ENCODE results near the gene ENTHD1.
A peak's percentile ranks its signal among the peaks of the same experiment; 100 is the strongest.
"Not testable (repeated sequence)": the region's sequence is repeated elsewhere in the genome, so short reads cannot be mapped to it uniquely, and the experiment has no call there.

Gene ENTHD1

GRCh38 chr22:39738746-39739145 lies 154.8 kb downstream of the ENTHD1 start:
- Mint-ChIP-seq H3K27ac (no peak overlapping the region), H3K4me1 (ENCODE audit: low read depth) (no peaks in the 10 kb centered on the region), H3K9me3 (no peaks in the 10 kb centered on the region), H3K36me3 (ENCODE audit: low read depth) (no peaks in the 10 kb centered on the region), H3K27me3 (no peaks in the 10 kb centered on the region), H3K4me3 (no peak overlapping the region)
- no peak for DNase-seq

GRCh38 chr22:39735776-39736175 lies 157.8 kb downstream of the ENTHD1 start:
- no peaks in the 10 kb centered on the region for H3K9me3 Mint-ChIP-seq
- DNase-seq: no peak
- no peak overlapping the region for H3K27ac Mint-ChIP-seq
- H3K4me3 Mint-ChIP-seq: no peak overlapping the region
- no peaks in the 10 kb centered on the region for H3K27me3 Mint-ChIP-seq
- no peaks in the 10 kb centered on the region for H3K36me3 Mint-ChIP-seq (ENCODE audit: low read depth)
- no peaks in the 10 kb centered on the region for H3K4me1 Mint-ChIP-seq (ENCODE audit: low read depth)

GRCh38 chr22:39734866-39735265 lies 158.7 kb downstream of the ENTHD1 start:
- no peaks in the 10 kb centered on the region for H3K4me1 Mint-ChIP-seq (ENCODE audit: low read depth)
- no peaks in the 10 kb centered on the region for H3K9me3 Mint-ChIP-seq
- no peak overlapping the region for H3K4me3 Mint-ChIP-seq
- H3K27ac Mint-ChIP-seq: no peak overlapping the region
- no peaks in the 10 kb centered on the region for H3K27me3 Mint-ChIP-seq
- H3K36me3 Mint-ChIP-seq (ENCODE audit: low read depth): no peaks in the 10 kb centered on the region
- no peak for DNase-seq

- not testable (repeated sequence) for H3K36me3 Mint-ChIP-seq (ENCODE audit: low read depth); H3K9me3 Mint-ChIP-seq; H3K4me3 Mint-ChIP-seq; DNase-seq; H3K27ac Mint-ChIP-seq; H3K4me1 Mint-ChIP-seq (ENCODE audit: low read depth); H3K27me3 Mint-ChIP-seq
These were observed 159.5 kb downstream of the ENTHD1 start for GRCh38 chr22:39734046-39734445.

GRCh38 chr22:39733191-39733590 lies 160.4 kb downstream of the ENTHD1 start:
- no peaks in the 10 kb centered on the region for H3K9me3 Mint-ChIP-seq
- no peaks in the 10 kb centered on the region for H3K27me3 Mint-ChIP-seq
- DNase-seq: no peak
- no peak overlapping the region for H3K4me3 Mint-ChIP-seq
- no peak overlapping the region for H3K27ac Mint-ChIP-seq
- H3K36me3 Mint-ChIP-seq (ENCODE audit: low read depth): no peaks in the 10 kb centered on the region
- no peaks in the 10 kb centered on the region for H3K4me1 Mint-ChIP-seq (ENCODE audit: low read depth)

- Mint-ChIP-seq H3K4me3 (no peak overlapping the region), H3K27me3 (no peaks in the 10 kb centered on the region), H3K9me3 (no peaks in the 10 kb centered on the region), H3K27ac (no peak overlapping the region), H3K36me3 (ENCODE audit: low read depth) (no peaks in the 10 kb centered on the region), H3K4me1 (ENCODE audit: low read depth) (no peaks in the 10 kb centered on the region)
- DNase-seq: no peak
These were observed 160.9 kb downstream of the ENTHD1 start for GRCh38 chr22:39732625-39733024.

GRCh38 chr22:39731881-39732555 lies 161.5 kb downstream of the ENTHD1 start:
- H3K27ac Mint-ChIP-seq: no peak overlapping the region

GRCh38 chr22:39731481-39731880 lies 162.1 kb downstream of the ENTHD1 start:
- no peak overlapping the region for H3K4me3 Mint-ChIP-seq
- H3K4me1 Mint-ChIP-seq (ENCODE audit: low read depth): no peaks in the 10 kb centered on the region
- H3K27ac Mint-ChIP-seq: no peak overlapping the region
- no peak for DNase-seq
- no peaks in the 10 kb centered on the region for H3K9me3 Mint-ChIP-seq
- H3K27me3 Mint-ChIP-seq: no peaks in the 10 kb centered on the region
- no peaks in the 10 kb centered on the region for H3K36me3 Mint-ChIP-seq (ENCODE audit: low read depth)

More at GRCh38 chr22:39731881-39732555, 161.5 kb downstream of the ENTHD1 start:
- Mint-ChIP-seq H3K27me3 (no peaks in the 10 kb centered on the region), H3K36me3 (ENCODE audit: low read depth) (no peaks in the 10 kb centered on the region), H3K4me3 (no peak overlapping the region), H3K4me1 (ENCODE audit: low read depth) (no peaks in the 10 kb centered on the region), H3K9me3 (no peaks in the 10 kb centered on the region)
- no peak for DNase-seq

- no peaks in the 10 kb centered on the region for H3K4me1 Mint-ChIP-seq (ENCODE audit: low read depth)
- H3K27ac Mint-ChIP-seq: no peak overlapping the region
- no peaks in the 10 kb centered on the region for H3K9me3 Mint-ChIP-seq
- peak; percentile 25 for DNase-seq
- H3K4me3 Mint-ChIP-seq: no peak overlapping the region
- H3K27me3 Mint-ChIP-seq: no peaks in the 10 kb centered on the region
- H3K36me3 Mint-ChIP-seq (ENCODE audit: low read depth): no peaks in the 10 kb centered on the region
These were observed 164.2 kb downstream of the ENTHD1 start for GRCh38 chr22:39729141-39729934.

GRCh38 chr22:39728236-39728860 lies 165.2 kb downstream of the ENTHD1 start:
- H3K36me3 Mint-ChIP-seq (ENCODE audit: low read depth): no peaks in the 10 kb centered on the region
- no peaks in the 10 kb centered on the region for H3K9me3 Mint-ChIP-seq
- H3K27me3 Mint-ChIP-seq: no peaks in the 10 kb centered on the region
- no peaks in the 10 kb centered on the region for H3K4me1 Mint-ChIP-seq (ENCODE audit: low read depth)
- no peak overlapping the region for H3K27ac Mint-ChIP-seq
- no peak overlapping the region for H3K4me3 Mint-ChIP-seq
- peak; percentile 21 for DNase-seq

- DNase-seq: peak; percentile 9
- Mint-ChIP-seq H3K27me3 (no peaks in the 10 kb centered on the region), H3K4me1 (ENCODE audit: low read depth) (peaks cover 1% of the 10 kb centered on the region), H3K4me3 (no peak overlapping the region), H3K36me3 (ENCODE audit: low read depth) (no peaks in the 10 kb centered on the region), H3K9me3 (no peaks in the 10 kb centered on the region), H3K27ac (no peak overlapping the region)
These were observed 166.0 kb downstream of the ENTHD1 start for GRCh38 chr22:39727541-39727940.

- Mint-ChIP-seq H3K27ac (no peak overlapping the region), H3K27me3 (no peaks in the 10 kb centered on the region), H3K4me1 (ENCODE audit: low read depth) (peaks cover 12% of the 10 kb centered on the region), H3K36me3 (ENCODE audit: low read depth) (no peaks in the 10 kb centered on the region), H3K9me3 (no peaks in the 10 kb centered on the region), H3K4me3 (no peak overlapping the region)
- peak; percentile 25 for DNase-seq
These were observed 168.1 kb downstream of the ENTHD1 start for GRCh38 chr22:39725351-39726035.

- Mint-ChIP-seq H3K9me3 (no peaks in the 10 kb centered on the region), H3K4me1 (ENCODE audit: low read depth) (peaks cover 12% of the 10 kb centered on the region), H3K36me3 (ENCODE audit: low read depth) (no peaks in the 10 kb centered on the region), H3K4me3 (no peak overlapping the region), H3K27me3 (no peaks in the 10 kb centered on the region), H3K27ac (no peak overlapping the region)
- peak; percentile 19 for DNase-seq
These were observed 168.7 kb downstream of the ENTHD1 start for GRCh38 chr22:39724857-39725256.

GRCh38 chr22:39724390-39724789 lies 169.2 kb downstream of the ENTHD1 start:
- no peaks in the 10 kb centered on the region for H3K36me3 Mint-ChIP-seq (ENCODE audit: low read depth)
- H3K27me3 Mint-ChIP-seq: no peaks in the 10 kb centered on the region
- DNase-seq: peak; percentile 20
- peaks cover 12% of the 10 kb centered on the region for H3K4me1 Mint-ChIP-seq (ENCODE audit: low read depth)
- no peak overlapping the region for H3K4me3 Mint-ChIP-seq
- H3K27ac Mint-ChIP-seq: no peak overlapping the region
- no peaks in the 10 kb centered on the region for H3K9me3 Mint-ChIP-seq
